GM18502 (cell line): Measurements from ENCODE around the gene TCF7L2.

Experiments used
- ATAC-seq: cut with Tn5 transposase; IDR thresholded peaks from one replicate; pipeline ENCODE4 v1.9.1; 2021; ENCODE audit warnings: mild to moderate bottlenecking; ENCODE audit not compliant: unreplicated experiment, poor library complexity

The TCF7L2 gene

DNA sequence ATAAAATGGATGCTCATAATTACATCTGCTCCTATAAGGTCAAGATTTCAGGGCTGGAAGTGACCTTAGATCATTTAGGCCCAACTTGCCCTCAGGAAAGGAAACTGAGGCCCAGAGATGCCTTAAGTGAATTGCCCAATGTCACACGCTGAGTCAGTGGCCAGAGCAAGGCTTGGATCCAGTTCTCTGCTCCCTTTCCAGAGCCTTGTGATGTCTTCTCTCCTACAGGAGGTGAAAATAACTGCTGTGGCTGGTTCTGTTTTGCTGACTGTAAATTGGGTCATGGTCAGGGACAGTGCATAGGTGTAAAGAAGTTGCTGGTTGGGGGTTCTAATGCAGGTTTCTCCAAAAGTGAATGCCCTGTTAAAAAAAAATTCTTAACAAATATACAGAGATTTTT, 91.3 kb downstream of the TCF7L2 start:
- ATAC-seq = no peak

DNA sequence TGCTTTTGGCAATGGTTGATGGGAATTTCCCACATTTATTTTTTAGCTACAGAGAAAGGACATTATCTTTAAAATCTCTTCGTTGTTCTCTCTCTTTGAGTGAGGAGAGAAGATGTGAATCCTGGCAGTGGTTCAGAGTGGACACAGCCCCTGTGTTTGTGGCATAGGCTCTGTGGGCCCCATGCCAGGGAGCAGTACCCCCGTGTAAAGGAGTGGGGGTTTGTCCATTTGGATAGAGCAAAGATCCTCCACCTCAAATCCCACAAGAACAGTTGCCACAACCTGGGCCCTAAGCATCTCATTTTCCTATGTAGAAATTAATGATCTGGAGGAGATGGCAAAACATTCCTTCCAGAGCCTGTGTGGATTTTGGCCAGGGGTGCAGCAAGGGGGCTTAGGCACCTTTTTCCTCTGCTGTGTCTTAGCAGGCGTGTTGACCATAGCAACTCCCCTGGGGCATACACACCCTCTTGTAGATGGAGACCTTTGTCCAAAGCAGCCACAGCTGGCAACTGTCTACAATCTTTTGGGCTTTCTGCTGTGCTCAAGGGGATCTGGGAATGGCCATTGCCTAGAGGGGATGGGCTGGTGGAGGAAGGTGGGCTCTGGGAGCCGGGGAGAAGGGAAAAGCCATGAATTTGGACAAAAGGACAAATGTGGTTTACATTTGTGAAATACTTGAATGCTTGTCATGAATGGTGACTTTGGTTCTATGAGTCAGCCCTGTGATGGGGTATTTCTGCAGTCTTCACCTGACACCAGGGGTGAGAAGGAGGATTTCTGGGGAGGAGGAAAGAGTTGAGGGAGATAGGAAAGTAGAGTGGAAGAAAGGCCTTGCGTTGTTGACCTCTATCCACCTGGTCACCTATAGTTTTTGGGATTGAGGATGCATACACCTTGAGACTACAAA, 92.0 kb downstream of the TCF7L2 start:
- ATAC-seq = no peak

DNA sequence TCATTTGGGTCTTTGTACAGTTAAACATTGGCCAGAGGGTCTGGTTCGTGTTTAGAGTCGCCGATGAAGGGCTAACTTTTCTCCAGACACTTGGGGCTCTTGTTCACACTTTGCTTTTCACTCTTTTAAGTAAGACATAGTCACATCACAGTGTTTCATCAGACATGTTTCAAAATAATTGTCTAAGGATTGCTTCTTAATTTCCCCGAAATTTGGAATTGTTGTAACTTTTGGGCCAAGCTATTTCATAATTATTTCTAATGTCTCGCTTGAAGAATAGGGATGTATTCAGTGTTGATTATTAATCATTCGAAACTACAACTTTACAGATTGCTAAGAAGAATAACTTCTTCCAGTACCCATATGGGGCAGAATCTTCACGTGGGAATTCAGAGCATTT, 92.8 kb downstream of the TCF7L2 start:
- ATAC-seq = no peak

DNA sequence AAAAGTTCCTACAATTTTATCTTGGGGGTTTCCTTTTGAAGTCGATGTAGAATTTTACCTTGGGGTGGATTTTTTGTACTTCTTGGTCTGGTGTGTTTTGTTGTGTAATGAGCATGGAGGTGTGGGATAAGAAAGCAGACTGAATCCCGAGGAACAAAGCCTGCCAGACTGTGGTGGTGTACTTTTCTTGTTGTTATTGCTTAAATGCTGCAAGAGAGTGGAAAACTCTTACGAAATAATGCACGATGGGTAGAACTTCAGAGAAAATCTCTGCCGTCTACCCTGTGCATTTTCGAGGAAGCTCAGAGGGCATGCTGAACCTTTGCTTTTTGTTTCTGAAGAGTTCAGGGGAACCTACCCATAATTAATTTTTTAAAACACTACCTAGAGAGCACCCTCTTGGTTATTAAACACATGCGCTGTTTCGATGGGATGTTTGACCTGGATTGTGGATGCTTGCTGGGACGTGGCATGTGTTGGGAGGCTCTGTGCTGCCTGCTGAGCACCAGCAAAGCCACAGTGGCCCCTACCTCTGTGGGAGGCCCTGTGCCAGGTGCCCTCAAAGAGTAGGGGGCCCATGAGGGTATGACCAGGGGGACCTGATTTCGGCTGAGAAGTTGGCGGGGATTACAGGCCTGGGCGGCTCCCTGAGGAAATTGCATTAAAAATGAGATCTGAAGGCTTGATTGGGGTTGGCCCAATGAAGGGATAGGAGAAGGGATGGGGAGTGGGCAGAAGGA, 94.1 kb downstream of the TCF7L2 start:
- ATAC-seq = no peak

DNA sequence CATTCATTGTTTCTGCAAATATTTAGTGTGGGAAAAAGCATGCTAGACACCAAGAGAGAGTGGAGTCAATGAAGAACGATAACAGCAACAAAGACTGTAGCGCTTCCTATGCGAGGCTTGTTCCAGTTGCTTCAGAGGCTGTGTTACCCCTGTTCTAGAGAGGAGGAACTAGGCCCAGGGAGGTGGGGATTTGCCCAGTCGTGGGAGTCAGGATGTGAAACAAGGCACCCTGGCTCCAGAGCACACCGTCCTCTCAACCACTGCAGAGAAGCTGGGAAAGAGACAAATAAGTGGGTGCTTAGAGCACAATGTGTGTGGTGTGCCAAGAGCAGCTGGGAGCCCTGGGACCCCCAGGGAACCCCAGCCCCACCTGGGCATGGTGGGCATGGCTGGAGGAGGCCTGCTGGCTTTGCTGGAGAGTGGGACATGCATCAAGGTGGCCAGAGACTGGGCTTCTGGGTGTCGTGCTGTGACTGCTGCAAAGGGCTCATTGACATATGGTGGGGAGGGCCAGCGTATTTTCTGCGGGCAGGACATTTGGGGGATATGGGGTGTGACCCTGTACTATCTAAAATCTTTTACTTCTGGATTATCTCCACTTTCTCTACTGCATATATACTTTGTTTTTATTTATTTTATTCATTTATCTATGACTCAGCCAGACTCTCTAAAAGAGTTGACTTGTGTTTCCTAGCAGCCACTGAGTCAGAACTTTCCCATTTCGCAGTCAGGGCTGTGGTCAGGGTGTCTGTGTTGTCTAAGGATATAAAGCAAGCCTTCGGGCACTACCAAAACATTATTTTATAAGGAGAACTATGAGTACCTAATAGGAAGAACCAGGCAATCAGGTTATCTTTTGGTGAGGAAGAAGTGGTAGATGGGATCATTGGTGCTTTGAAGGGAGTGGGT, 95.4 kb downstream of the TCF7L2 start:
- no peak for ATAC-seq

DNA sequence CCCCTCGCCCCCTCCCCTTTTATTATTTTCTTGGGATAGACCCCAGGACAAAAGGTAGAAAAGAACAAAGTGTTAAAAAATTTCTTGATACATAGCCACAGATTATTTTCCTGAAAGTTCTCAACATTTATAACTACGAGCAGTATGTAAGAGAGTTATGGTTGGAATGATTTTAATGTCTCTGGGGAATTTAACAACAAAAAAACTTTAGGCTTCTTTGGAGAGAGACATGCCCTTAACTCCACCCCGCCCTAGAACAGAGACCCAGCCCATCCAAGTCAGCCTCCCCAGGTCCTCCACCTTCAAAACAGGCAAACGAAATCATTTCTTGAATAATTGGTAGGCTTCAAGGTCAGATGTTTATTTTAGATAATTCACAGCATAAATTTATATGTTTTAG, 97.1 kb downstream of the TCF7L2 start:
- ATAC-seq = no peak

DNA sequence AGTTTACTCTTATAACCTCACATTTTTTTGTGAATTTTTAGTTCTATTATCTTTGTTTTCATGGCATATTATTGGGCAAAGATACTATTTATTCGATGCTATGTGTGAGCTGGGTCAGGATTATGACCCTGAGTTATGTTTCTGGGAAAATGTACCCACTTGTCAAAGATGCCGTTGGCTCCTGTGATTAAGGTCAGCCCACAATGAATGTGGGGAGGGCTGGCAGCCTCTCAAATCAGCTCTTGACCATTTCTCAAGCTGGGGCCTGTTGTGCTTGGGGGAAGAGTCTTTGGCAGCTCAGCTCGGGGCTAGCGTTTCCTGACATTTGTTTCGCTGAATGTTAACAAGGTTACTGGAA, 97.5 kb downstream of the TCF7L2 start:
- no peak for ATAC-seq

DNA sequence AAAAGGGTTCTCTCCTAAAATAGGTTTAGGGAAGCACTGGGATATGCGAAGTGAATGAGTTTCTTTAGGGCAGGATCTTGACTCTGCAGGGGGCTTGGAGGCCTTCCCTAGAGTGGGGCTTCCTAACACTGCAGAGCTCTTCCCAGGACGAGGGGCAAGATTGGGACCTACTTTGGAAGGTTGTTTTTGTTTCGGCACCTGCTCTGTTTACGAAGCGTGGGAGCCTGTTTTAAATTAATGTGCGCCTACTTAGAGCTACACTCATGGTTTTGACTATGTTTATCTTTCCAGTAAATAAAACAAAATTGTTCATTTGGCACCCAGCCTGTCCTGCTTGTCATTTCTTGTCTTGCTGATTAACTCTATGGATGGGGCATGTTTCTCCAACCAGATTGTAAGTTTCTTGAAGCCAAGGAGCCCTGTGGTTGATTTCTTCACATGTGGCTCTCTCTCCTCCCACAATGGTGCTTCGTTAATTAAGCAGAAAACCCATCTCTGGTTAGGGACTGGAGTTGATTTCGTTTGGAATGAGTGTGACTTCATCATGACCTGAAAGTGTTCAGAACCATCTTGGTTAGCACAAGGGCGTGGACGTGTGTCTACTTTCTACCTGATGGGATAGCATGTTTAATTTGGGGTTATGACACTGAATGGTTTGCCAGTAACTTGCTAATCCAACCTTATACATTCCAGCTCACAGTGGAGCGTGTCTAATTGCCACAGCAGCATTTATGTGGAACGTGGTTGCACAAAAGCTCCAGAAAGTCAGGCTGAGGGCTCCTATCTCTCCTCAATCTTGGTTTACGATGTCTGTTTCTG, 98.1 kb downstream of the TCF7L2 start:
- no peak for ATAC-seq

DNA sequence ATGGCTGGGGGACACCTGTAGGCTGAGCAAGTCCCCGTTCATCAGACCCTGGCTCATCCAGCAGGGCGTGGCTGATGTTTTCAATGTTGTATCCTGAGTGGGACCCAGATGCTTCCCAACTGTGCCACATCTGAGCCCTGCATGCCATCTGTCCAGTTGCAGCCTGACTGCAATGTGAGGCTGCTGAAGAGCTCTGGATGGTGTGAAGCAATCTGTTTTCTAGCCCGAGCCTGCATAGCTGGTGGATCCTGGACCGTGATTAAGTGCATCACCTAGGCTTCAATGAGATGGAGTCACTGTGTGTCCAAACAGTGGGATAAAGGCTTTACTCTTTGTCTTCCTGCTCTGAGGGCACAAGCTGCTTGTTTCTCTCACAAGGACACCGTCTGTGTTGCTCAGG, 99.8 kb downstream of the TCF7L2 start:
- ATAC-seq = no peak

DNA sequence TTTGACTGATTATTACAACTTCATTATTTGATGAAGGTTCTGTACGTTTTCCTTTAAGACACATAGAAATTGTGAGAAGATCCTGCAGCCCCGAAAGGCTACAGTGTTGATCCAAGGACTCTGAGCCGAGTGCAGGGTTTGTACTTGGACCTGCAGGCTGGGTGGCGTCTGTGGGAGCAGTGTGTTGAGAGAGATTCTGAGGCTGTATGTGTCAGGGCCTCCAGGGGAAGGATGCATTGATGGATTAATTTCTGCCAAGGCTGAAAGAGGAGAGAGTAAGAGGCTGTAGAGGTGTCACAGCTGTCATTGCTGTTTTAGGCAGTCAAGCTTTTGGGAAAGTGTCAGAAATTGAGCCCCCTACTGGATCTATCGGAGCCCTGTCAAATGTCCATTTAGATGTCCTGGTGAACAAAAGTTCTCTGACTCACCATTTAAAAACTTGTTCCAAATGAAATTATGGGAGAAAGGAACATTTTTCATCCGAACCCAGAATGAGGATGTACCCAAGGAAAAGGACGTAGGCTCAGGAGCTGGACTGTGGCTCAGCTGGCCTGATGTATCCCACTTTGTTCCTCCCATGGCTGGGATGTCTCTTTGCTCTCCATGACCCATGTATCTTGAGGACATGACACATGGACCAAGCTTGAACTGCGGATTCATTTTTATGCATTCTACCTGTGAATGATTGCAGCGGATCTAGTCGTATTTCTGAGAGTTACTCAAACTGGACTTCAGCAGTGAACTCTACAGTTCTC, 102.2 kb downstream of the TCF7L2 start:
- ATAC-seq = no peak

DNA sequence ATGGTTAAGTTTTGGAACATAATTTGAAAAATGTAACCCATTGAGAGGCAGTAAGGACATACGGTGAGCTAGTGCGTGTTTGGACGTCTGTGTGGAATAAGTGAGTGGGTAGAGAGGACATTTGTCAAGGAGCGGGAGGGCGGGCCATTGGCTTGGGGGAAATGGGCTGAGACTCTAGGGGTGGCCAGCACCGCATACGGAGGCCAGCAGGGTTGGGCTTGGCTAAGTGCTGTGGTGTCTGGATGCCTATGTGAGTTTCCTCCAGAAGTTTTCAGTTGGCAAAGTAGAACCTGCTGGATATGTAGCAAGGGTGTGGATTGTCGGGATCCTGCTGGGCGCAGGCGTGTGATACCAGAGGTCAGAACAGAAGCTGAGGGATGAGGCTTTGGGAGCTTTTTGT, 103.0 kb downstream of the TCF7L2 start:
- no peak for ATAC-seq

DNA sequence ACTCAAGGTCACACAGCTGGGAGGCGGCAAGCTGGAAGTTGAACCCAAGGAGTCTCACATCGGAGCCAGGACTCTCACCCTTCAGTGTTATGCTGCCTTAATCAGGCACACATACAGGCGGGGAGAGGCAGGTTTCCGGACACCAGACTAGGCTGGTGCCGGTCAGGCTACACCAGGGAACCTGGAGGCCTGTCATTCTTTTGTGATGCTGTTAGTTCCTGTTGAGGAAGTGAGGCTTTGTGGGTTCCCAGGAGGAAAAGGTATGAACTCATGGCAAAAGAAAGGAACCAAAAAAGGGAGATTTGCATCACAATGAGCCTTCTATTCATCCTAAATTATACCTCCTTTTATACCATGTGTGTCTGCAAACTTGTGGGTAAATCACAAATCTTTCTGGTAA, 103.8 kb downstream of the TCF7L2 start:
- ATAC-seq = no peak

DNA sequence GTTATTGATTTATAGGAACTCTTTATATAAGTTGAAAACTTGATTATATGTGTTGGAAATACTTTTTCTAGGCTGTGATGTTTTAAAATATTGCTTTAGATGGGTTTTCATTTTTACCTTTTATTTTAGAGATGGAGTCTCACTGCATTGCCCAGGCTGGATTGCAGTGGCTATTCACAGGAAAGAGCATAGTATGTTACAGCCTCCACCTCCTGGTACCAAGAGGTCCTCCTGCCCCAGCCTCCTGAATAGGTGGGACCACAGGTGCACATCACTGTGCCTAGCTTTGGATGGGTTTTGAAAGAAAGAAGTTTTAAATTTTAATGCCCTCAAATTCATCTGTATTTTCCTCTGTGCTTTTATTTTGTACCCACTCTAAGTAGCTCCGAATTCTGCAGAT, 105.4 kb downstream of the TCF7L2 start:
- no peak for ATAC-seq

DNA sequence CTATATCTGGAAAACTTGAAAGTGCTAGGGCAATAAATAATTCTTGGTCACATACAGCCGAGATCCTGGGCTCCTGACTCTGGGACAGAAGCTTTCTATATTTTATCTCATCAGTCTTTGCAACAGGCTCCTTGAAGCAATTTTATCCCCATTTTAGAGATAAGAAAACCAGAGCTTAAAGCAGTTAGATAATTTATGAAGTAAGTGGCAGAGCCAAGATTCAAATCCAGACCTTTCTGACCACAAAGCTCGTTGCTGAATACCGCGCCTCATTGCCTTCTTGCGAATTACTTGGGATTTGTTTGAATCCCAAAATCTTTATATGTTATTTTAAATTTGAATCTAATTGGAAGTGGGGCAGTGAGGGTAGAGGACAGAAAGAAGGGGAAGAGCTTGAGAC, 106.0 kb downstream of the TCF7L2 start:
- no peak for ATAC-seq

DNA sequence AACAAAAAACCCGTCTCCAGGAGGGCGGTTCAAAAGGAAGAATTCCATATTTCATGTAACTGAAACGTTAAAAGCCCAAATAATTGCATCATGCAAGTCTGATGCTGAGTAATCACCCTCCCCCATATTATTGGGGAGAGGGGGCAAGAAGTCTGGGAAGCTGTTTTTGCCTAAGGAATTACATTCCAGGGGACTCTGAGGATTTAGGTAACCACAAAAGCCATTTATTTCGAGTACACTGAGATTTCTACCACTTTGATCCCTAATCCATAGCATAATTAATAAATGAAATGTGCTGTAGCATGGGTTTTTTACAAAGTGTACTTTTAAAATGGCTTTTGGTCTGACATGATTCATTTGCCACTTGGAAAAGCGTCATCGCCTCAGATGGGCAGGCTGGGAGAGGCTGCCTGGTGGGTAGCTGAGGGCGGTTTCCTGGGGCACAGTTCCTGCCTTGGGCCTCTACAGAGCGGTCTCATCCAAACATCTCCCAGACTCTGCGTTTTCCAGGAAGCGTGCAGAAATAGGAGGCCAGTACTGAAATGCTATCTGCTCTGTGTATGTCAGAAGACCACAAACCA, 106.5 kb downstream of the TCF7L2 start:
- ATAC-seq = no peak

DNA sequence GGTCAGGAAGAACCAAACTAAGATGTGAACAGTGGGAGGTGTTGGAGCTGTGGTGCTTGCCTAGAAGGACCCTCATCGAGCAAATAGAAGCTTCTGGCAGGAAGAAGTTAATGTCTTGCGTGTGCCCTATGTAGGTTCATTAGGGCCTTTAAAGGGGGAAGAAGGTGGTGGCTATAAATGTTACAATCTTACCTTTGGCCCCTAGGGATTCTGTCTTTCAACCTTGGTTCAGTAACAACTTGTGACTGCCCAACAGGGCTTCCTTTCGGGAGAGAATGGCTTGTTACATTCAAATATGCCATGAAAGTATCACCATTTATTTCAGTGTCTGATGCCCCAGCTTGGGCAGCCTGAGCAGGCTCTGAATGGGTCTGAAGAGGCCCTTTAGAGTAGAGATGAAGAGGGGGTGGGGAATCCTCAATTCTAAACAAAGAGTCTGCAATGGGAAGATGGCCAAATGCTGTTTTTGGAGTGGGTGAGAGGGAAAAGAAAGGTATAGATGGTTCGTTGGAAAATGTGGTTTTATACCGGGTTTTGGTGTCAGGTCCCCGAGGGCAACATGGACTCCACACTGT, 108.0 kb downstream of the TCF7L2 start:
- ATAC-seq = no peak

DNA sequence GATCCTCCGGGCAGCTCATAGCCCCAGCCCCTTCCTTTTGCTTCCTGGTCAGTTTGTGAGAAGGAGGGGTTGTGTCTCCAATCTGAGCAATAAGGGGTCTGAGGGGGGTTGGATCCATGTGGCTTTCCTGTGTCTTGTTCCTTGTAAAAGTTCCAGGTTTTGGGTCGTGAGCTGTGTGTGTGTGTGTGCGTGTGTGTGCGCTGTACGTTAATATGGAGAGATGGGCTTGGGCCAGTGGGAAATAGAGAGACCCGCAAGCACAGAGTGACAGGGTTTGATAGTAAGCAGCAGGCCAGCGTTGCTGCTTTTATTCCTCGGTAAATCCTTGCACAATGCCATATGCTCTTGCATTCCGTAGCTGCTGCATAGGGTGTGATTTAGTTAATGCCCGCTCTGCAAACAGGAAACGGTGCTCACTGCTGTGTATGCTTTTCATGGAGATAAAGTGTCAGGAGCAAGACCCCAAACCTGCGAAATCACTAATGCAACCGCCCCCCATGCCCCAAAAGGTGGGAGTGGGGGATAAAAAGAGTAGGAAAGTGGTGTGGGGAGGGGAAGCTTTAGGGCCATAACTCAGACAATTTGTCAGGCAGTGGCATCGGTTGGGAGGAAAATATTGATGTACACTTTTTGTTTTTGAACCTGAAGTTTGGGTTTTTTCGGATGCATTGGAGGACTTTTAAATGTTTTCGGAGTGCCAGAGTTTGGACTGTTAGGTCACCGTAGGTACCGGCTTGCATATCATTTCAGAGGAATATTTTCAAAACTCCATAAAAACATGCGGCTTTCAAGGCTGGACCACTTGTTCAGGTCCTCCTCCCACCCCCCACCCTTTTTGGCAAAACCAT, 108.7 kb downstream of the TCF7L2 start:
- ATAC-seq = no peak

DNA sequence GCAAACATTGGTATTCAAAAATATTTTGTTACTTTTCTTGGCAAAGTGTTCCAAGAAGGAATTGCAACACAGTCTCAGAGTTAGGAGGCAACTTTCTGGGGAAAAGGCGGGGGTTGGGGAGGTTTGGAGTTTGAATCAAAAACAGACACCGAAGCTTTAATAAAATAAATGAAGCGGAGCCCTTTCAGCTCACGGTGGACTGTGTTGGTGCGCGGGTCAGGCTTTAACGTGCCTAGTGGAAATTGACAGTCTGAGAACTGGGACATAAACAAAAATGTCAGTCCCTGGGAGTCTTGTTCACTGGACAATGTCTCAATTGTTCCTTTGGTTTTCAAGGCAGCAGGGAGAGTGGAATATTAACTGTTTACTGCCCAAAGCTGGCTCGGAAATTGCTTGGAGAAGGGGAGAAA, 109.3 kb downstream of the TCF7L2 start:
- no peak for ATAC-seq
